HepG2 (cell line): ENCODE measurements around the gene CCDC69. TPM values are rescaled to one million over a fixed set of nuclear protein-coding genes. Genes with fewer than 3 reads are reported as not detected.

ENCODE experiments used
- ARNT ChIP-seq: fragments of 450-650 bp; IDR thresholded peaks from 2 replicates; pipeline ENCODE4 v1.6.1; 2017
- HNRNPL ChIP-seq: fragments of 200-400 bp; formaldehyde crosslinking; IDR thresholded peaks from 2 replicates; pipeline ENCODE4 v1.6.1; 2017; ENCODE audit warnings: mild to moderate bottlenecking, low read depth, low read length
- MED1 ChIP-seq: sonication (generic); formaldehyde crosslinking; IDR thresholded peaks from 2 replicates; pipeline ENCODE4 v1.4.0; 2020; ENCODE audit warnings: missing genetic modification reagents
- MEIS2 ChIP-seq: sonication (generic); formaldehyde crosslinking; IDR thresholded peaks from 2 replicates; pipeline ENCODE4 v1.9.0; 2021; ENCODE audit warnings: mild to moderate bottlenecking, missing genetic modification reagents
- MXI1 ChIP-seq: IDR thresholded peaks from 3 replicates; pipeline ENCODE4 v1.6.1; 2012; ENCODE audit warnings: low read depth, low read length, inconsistent platforms, borderline replicate concordance
- NCOA5 ChIP-seq: sonication (generic); formaldehyde crosslinking; IDR thresholded peaks from 2 replicates; pipeline ENCODE4 v1.4.0; 2020; ENCODE audit warnings: missing genetic modification reagents
- NFYC ChIP-seq: IDR thresholded peaks from 2 replicates; pipeline ENCODE4 v1.6.1; 2016; ENCODE audit warnings: missing genetic modification reagents, missing compliant biosample characterization
- PBX2 ChIP-seq: IDR thresholded peaks from 2 replicates; pipeline ENCODE4 v1.6.1; 2016; ENCODE audit warnings: control low read depth
- PHF5A ChIP-seq: IDR thresholded peaks from one replicate; pipeline ENCODE4 v1.6.1; 2018; ENCODE audit warnings: low read depth, missing genetic modification reagents; ENCODE audit not compliant: unreplicated experiment
- REXO4 ChIP-seq: sonication (generic); formaldehyde crosslinking; IDR thresholded peaks from 2 replicates; pipeline ENCODE4 v1.8.0; 2022; ENCODE audit warnings: missing genetic modification reagents, mild to moderate bottlenecking, borderline replicate concordance
- SETDB1 ChIP-seq: sonication (generic); formaldehyde crosslinking; IDR thresholded peaks from 2 replicates; pipeline ENCODE4 v1.5.1; 2020; ENCODE audit warnings: missing genetic modification reagents, mild to moderate bottlenecking, borderline replicate concordance
- SPEN ChIP-seq: sonication (generic); formaldehyde crosslinking; IDR thresholded peaks from 2 replicates; pipeline ENCODE4 v1.5.1; 2020; ENCODE audit warnings: low read depth, mild to moderate bottlenecking, missing genetic modification reagents
- STAG1 ChIP-seq: sonication (generic); formaldehyde crosslinking; IDR thresholded peaks from 2 replicates; pipeline ENCODE4 v1.4.0; 2020; ENCODE audit warnings: missing genetic modification reagents
- ZBTB20 ChIP-seq: sonication (generic); formaldehyde crosslinking; IDR thresholded peaks from 2 replicates; pipeline ENCODE4 v1.8.1; 2023; ENCODE audit warnings: missing genetic modification reagents, low read depth, mild to moderate bottlenecking, borderline replicate concordance
- ZC3H13 ChIP-seq: sonication (generic); formaldehyde crosslinking; IDR thresholded peaks from 2 replicates; pipeline ENCODE4 v1.8.1; 2023; ENCODE audit warnings: mild to moderate bottlenecking, missing genetic modification reagents, moderate library complexity
- ZFP91 ChIP-seq: sonication (generic); formaldehyde crosslinking; IDR thresholded peaks from 2 replicates; pipeline ENCODE4 v1.9.0; 2022; ENCODE audit warnings: missing genetic modification reagents, mild to moderate bottlenecking, borderline replicate concordance
- ZNF101 ChIP-seq: sonication (generic); formaldehyde crosslinking; IDR thresholded peaks from 2 replicates; pipeline ENCODE4 v1.4.0; 2020; ENCODE audit warnings: mild to moderate bottlenecking, low read depth, missing genetic modification reagents, borderline replicate concordance
- ZNF549 ChIP-seq: sonication (generic); formaldehyde crosslinking; IDR thresholded peaks from 2 replicates; pipeline ENCODE4 v1.5.0; 2020; ENCODE audit warnings: missing genetic modification reagents
- ZNF557 ChIP-seq: sonication (generic); formaldehyde crosslinking; IDR thresholded peaks from 2 replicates; pipeline ENCODE4 v1.4.0; 2020; ENCODE audit warnings: missing genetic modification reagents
- ZNF646 ChIP-seq: sonication (generic); formaldehyde crosslinking; IDR thresholded peaks from 2 replicates; pipeline ENCODE4 v1.9.0; 2021; ENCODE audit warnings: mild to moderate bottlenecking, missing genetic modification reagents
- ZNF75D ChIP-seq: sonication (generic); formaldehyde crosslinking; IDR thresholded peaks from 2 replicates; pipeline ENCODE4 v1.8.1; 2023; ENCODE audit warnings: missing genetic modification reagents, mild to moderate bottlenecking, borderline replicate concordance
- polyA plus RNA-seq, 8 experiments: library from polyadenylated mRNA; depleted of rRNA in 3 of 8; stranded (reverse) in 7 of 8; unstranded in 1 of 8; fragments of >200 nt; fragmentation: Illumina TruSeq in 4 of 8; extraction: Trizol in 4 of 8; gene quantifications; 2 replicates each; pipeline versions ENCODE4 v1.2.1 to v1.2.3, GENCODE V29; 2011 to 2016; ENCODE audit warnings: low read depth in 4 of 8, missing spikeins in 1 of 8, mixed read lengths in 1 of 8; ENCODE audit not compliant: insufficient read depth in 1 of 8
- total RNA-seq, 5 experiments: library from RNA; depleted of rRNA; stranded (reverse); fragments of >200 nt; fragmentation: Illumina TruSeq; extraction: Trizol; gene quantifications; 2 replicates each; pipeline ENCODE4 v1.2.3, GENCODE V29; 2016; ENCODE audit warnings: low read depth in 1 of 5

Gene CCDC69
- total and polyA plus RNA-seq, 2 of the 13 experiments (the other 11 are each of a cell fraction or from before 2014, with no cell fraction given), result 12.2 to 45.2 TPM

GRCh38 chr5:151155775-151156506 lies 68.0 kb downstream of the CCDC69 start (continued):
- TF ChIP-seq PBX2 (CRISPR knock-in tag) (no peak), SPEN (CRISPR knock-in tag) (peak; percentile 77; the same call in 1 of the 2 replicates), ZFP91 (CRISPR knock-in tag) (peak; percentile 25; the same call in 1 of the 2 replicates), NCOA5 (no peak), ZNF646 (CRISPR knock-in tag) (no peak), MED1 (0 out of 2 replicates have a peak, but pooled peaks have one; percentile 52), PHF5A (CRISPR knock-in tag) (no peak), MXI1 (no peak), ZNF557 (no peak), HNRNPL (no peak), SETDB1 (no peak), ARNT (no peak), REXO4 (no peak), ZNF75D (CRISPR knock-in tag) (no peak), NFYC (CRISPR knock-in tag) (no peak), ZNF549 (no peak), STAG1 (CRISPR knock-in tag) (no peak), MEIS2 (CRISPR knock-in tag) (no peak), ZNF101 (CRISPR knock-in tag) (no peak), ZC3H13 (CRISPR knock-in tag) (no peak), ZBTB20 (CRISPR knock-in tag) (no peak; the same call in 1 of the 2 replicates)
